NOMO-1 (cell line): Measurements from ENCODE around the gene SLC16A4.
"Not testable (repeated sequence)": the region's sequence is repeated elsewhere in the genome, so short reads cannot be mapped to it uniquely, and the experiment has no call there.

ENCODE experiments used
- DNase-seq, 2 experiments: peaks; one replicate each; lab custom pipeline; 2025; ENCODE audit not compliant: unreplicated experiment in 2 of 2; lab: John Stamatoyannopoulos, UW

The SLC16A4 gene

GRCh38 chr1:110390692-110391245, at the start of gene SLC16A4:
SLC16A4 (minus strand) TSS chr1:110391026; CDS start chr1:110389323, 1,703 bp downstream.
- no peak for DNase-seq

GRCh38 chr1:110439873-110440272, 49.0 kb upstream of the SLC16A4 start:
- not testable (repeated sequence) for DNase-seq

- no peak for DNase-seq
Observed at GRCh38 chr1:110438893-110439292, 48.1 kb upstream of the SLC16A4 start.

- not testable (repeated sequence) for DNase-seq
Observed at GRCh38 chr1:110437645-110438299, 46.9 kb upstream of the SLC16A4 start.

- no peak for DNase-seq
Observed at GRCh38 chr1:110436635-110437034, 45.8 kb upstream of the SLC16A4 start.

- DNase-seq = no peak
Observed at GRCh38 chr1:110434946-110435345, 44.1 kb upstream of the SLC16A4 start.

- DNase-seq = peak; percentile 85 to 86
Observed at GRCh38 chr1:110433803-110434202, 43.0 kb upstream of the SLC16A4 start.

- DNase-seq = no peak
Observed at GRCh38 chr1:110433213-110433612, 42.4 kb upstream of the SLC16A4 start.

GRCh38 chr1:110430901-110431300, 40.1 kb upstream of the SLC16A4 start:
- no peak for DNase-seq

GRCh38 chr1:110430366-110430765, 39.5 kb upstream of the SLC16A4 start:
- DNase-seq = peak; percentile 16 to 41

GRCh38 chr1:110428946-110429345, 38.1 kb upstream of the SLC16A4 start:
- DNase-seq = no peak

GRCh38 chr1:110426854-110427253, 36.0 kb upstream of the SLC16A4 start:
- DNase-seq = no peak

- DNase-seq = no peak
Observed at GRCh38 chr1:110425612-110426152, 34.9 kb upstream of the SLC16A4 start.

- no peak for DNase-seq
Observed at GRCh38 chr1:110424699-110425611, 34.1 kb upstream of the SLC16A4 start.

GRCh38 chr1:110420874-110421793, 30.3 kb upstream of the SLC16A4 start:
- peak in 1 of 2 experiments; percentile 24 for DNase-seq

- no peak for DNase-seq
Observed at GRCh38 chr1:110420023-110420662, 29.3 kb upstream of the SLC16A4 start.

GRCh38 chr1:110418729-110419128, 27.9 kb upstream of the SLC16A4 start:
- DNase-seq = no peak

- not testable (repeated sequence) for DNase-seq
Observed at GRCh38 chr1:110413045-110413444, 22.2 kb upstream of the SLC16A4 start.

GRCh38 chr1:110412576-110412975, 21.8 kb upstream of the SLC16A4 start:
- DNase-seq = peak; percentile 26 to 51
